CD14-positive monocyte (primary cell): Measurements from ENCODE around the gene TMEM135. TPM values are rescaled to one million over a fixed set of nuclear protein-coding genes. Genes with fewer than 3 reads are reported as not detected.
A peak's percentile ranks its signal among the peaks of the same experiment; 100 is the strongest.
"Not testable (repeated sequence)": the region's sequence is repeated elsewhere in the genome, so short reads cannot be mapped to it uniquely, and the experiment has no call there.

Experiments used
- DNase-seq, 3 donors: peaks; one replicate each; pipeline ENCODE4 v3.0.0-alpha.2; 2011 to 2022
- H2AFZ ChIP-seq: 2 replicates; pipeline ENCODE4 v1.6.0; 2012; ENCODE audit warnings: mild to moderate bottlenecking, low read depth, low read length, inconsistent platforms; ENCODE audit not compliant: insufficient read depth, poor library complexity, severe bottlenecking
- H3K27ac ChIP-seq, 2 donors: 1 replicate in 1 of 2; 2 replicates in 1 of 2; pipeline ENCODE4 v1.5.1; 2012 to 2013; ENCODE audit warnings: low read length in 2 of 2, control low read depth in 1 of 2, inconsistent platforms in 1 of 2, low read depth in 1 of 2, mild to moderate bottlenecking in 1 of 2
- H3K27me3 ChIP-seq, 2 donors: one replicate each; pipeline versions ENCODE4 v1.6.0 to v1.6.1; 2011 to 2013; ENCODE audit warnings: low read length in 2 of 2; ENCODE audit not compliant: control insufficient read depth in 2 of 2, insufficient read depth in 2 of 2
- H3K36me3 ChIP-seq, 2 donors: replicated peaks in 1 of 2; 1 replicate in 1 of 2; 2 replicates in 1 of 2; pipeline versions ENCODE4 v1.5.1 to v1.6.1; 2012 to 2013; ENCODE audit warnings: low read length in 2 of 2, control low read depth in 1 of 2, inconsistent platforms in 1 of 2, mild to moderate bottlenecking in 1 of 2; ENCODE audit not compliant: insufficient read depth in 2 of 2, control insufficient read depth in 1 of 2
- H3K4me1 ChIP-seq, 2 donors: 1 replicate in 1 of 2; 2 replicates in 1 of 2; pipeline versions ENCODE4 v1.5.1 to v1.6.1; 2012 to 2013; ENCODE audit warnings: low read length in 2 of 2, control low read depth in 1 of 2, inconsistent platforms in 1 of 2, mild to moderate bottlenecking in 1 of 2, moderate library complexity in 1 of 2; ENCODE audit not compliant: insufficient read depth in 2 of 2, control insufficient read depth in 1 of 2
- H3K4me2 ChIP-seq: replicated peaks from 2 replicates; pipeline ENCODE3; 2012; ENCODE audit warnings: low read length, moderate library complexity, mild to moderate bottlenecking; ENCODE audit not compliant: poor library complexity, severe bottlenecking; ENCODE audit errors: extremely low read depth
- H3K4me3 ChIP-seq, 3 experiments: fragments of 200-600 bp in 1 of 3; sonication (generic) in 1 of 3; replicated peaks in 1 of 3; 1 replicate in 2 of 3; 2 replicates in 1 of 3; pipeline ENCODE4 v1.5.1; 2011 to 2013; ENCODE audit warnings: low read length in 3 of 3, mild to moderate bottlenecking in 3 of 3, control low read depth in 2 of 3, low read depth in 2 of 3, inconsistent platforms in 1 of 3, moderate library complexity in 1 of 3
- H3K79me2 ChIP-seq: 2 replicates; pipeline ENCODE4 v1.6.0; 2012; ENCODE audit warnings: mild to moderate bottlenecking, control low read depth, inconsistent platforms, low read length, moderate library complexity; ENCODE audit not compliant: insufficient read depth
- H3K9ac ChIP-seq: 2 replicates; pipeline ENCODE4 v1.6.0; 2017; ENCODE audit warnings: low read length, mild to moderate bottlenecking; ENCODE audit not compliant: insufficient read depth, poor library complexity, severe bottlenecking
- H3K9me3 ChIP-seq, 2 donors: replicated peaks in 1 of 2; 1 replicate in 1 of 2; 2 replicates in 1 of 2; pipeline versions ENCODE4 v1.5.1 to v1.6.1; 2012 to 2013; ENCODE audit warnings: low read length in 2 of 2, control low read depth in 1 of 2; ENCODE audit not compliant: control insufficient read depth in 1 of 2, insufficient read depth in 1 of 2
- H4K20me1 ChIP-seq: 2 replicates; pipeline ENCODE4 v1.6.0; 2012; ENCODE audit warnings: mild to moderate bottlenecking, low read length, control low read depth, moderate library complexity; ENCODE audit not compliant: insufficient read depth
- H3K27ac Mint-ChIP-seq, 7 donors: one replicate each; pipeline ENCODE4 v1.8.0; 2020; ENCODE audit warnings: mild to moderate bottlenecking in 7 of 7, mixed read lengths in 7 of 7, moderate library complexity in 6 of 7, inconsistent platforms in 2 of 7
- H3K27me3 Mint-ChIP-seq, 3 donors: one replicate each; pipeline ENCODE4 v1.8.0; 2021 to 2022; ENCODE audit warnings: low read depth in 3 of 3, mild to moderate bottlenecking in 3 of 3, mixed read lengths in 3 of 3, moderate library complexity in 3 of 3, inconsistent platforms in 1 of 3
- H3K36me3 Mint-ChIP-seq, 2 donors: one replicate each; pipeline ENCODE4 v1.8.0; 2020; ENCODE audit warnings: mixed read lengths in 2 of 2, inconsistent platforms in 1 of 2, mild to moderate bottlenecking in 1 of 2
- H3K4me1 Mint-ChIP-seq: one replicate; pipeline ENCODE4 v1.8.0; 2020; ENCODE audit warnings: mild to moderate bottlenecking, mixed read lengths
- H3K4me3 Mint-ChIP-seq, 2 donors: one replicate each; pipeline ENCODE4 v1.8.0; 2020; ENCODE audit warnings: mild to moderate bottlenecking in 2 of 2, mixed read lengths in 2 of 2, moderate library complexity in 1 of 2
- H3K9me3 Mint-ChIP-seq, 7 donors: one replicate each; pipeline ENCODE4 v1.8.0; 2020 to 2022; ENCODE audit warnings: mixed read lengths in 7 of 7, mild to moderate bottlenecking in 6 of 7, moderate library complexity in 6 of 7, inconsistent platforms in 2 of 7
- WGBS: methylation state at CpG from one replicate; pipeline ENCODE4 v1.1.5; 2013; ENCODE audit warnings: missing lambda C conversion rate; ENCODE audit not compliant: insufficient coverage; 5-methylcytosine and 5-hydroxymethylcytosine counted together
- intact Hi-C, 2 donors: fragments of 100-400 bp; cut with micrococcal nuclease; formaldehyde crosslinking; loops; one replicate each; pipeline versions ENCODE4 v1.15.0 to v1.15.1; 2023
- polyA plus RNA-seq, 3 donors: library from polyadenylated mRNA; depleted of rRNA in 1 of 3; unstranded in 2 of 3; stranded (reverse) in 1 of 3; fragments of 300-500 nt in 2 of 3; fragments of >200 nt in 1 of 3; fragmentation: Illumina TruSeq in 2 of 3; gene quantifications; 1 replicate in 2 of 3; 2 replicates in 1 of 3; pipeline ENCODE4 v1.2.3, GENCODE V29; 2012 to 2021
- TF ChIP-seq, protein P1 (sequence below): fragments of 200-600 bp; IDR thresholded peaks from one replicate; pipeline ENCODE4 v1.8.0; 2022; ENCODE audit warnings: antibody characterized with exemption, mild to moderate bottlenecking

Gene TMEM135
- polyA plus RNA-seq, 3 donors, result 2.7 to 8.4 (median 5.9) TPM

DNA sequence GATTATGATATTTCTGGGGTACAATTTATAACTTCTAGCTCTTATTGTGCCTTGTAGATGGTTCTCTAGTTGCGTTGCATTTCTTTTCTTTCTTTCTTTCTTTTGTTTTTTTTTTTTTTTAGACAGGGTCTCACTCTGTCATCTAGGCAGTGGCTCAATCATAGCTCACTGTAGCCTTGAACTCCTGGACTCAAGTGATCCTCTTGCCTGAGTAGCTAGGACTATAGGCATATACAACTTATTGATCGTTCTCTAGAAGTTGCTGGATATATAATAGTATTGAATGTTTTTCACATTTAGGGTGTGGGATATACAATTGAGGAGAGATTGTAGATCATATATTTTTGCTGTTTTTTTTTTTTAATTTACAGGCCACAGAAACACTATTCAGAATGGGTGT is 119.2 kb downstream of the TMEM135 start:
- Histone ChIP-seq H3K4me1 (no peaks in the 10 kb centered on the region), H2AFZ (no peak overlapping the region), H3K36me3 (no peaks in the 10 kb centered on the region), H3K9me3 (peaks cover 0 to 3% of the 10 kb centered on the region in 2 donors), H3K79me2 (no peaks in the 10 kb centered on the region), H3K27me3 (no peaks in the 10 kb centered on the region), H3K4me3 (no peak overlapping the region), H4K20me1 (no peaks in the 10 kb centered on the region), H3K4me2 (no peak overlapping the region), H3K27ac (no peak overlapping the region), H3K9ac (no peak overlapping the region)
- DNase-seq, result no peak
- TF ChIP-seq, protein P1, sequence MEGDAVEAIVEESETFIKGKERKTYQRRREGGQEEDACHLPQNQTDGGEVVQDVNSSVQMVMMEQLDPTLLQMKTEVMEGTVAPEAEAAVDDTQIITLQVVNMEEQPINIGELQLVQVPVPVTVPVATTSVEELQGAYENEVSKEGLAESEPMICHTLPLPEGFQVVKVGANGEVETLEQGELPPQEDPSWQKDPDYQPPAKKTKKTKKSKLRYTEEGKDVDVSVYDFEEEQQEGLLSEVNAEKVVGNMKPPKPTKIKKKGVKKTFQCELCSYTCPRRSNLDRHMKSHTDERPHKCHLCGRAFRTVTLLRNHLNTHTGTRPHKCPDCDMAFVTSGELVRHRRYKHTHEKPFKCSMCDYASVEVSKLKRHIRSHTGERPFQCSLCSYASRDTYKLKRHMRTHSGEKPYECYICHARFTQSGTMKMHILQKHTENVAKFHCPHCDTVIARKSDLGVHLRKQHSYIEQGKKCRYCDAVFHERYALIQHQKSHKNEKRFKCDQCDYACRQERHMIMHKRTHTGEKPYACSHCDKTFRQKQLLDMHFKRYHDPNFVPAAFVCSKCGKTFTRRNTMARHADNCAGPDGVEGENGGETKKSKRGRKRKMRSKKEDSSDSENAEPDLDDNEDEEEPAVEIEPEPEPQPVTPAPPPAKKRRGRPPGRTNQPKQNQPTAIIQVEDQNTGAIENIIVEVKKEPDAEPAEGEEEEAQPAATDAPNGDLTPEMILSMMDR, result no peak
- Mint-ChIP-seq H3K4me1 (peaks cover 1% of the 10 kb centered on the region), H3K4me3 (no peak overlapping the region), H3K9me3 (peaks cover 0 to 7% (median 2%) of the 10 kb centered on the region in 7 donors), H3K27ac (peak overlapping the region in 1 of 7 donors; percentile 3), H3K36me3 (no peaks in the 10 kb centered on the region), H3K27me3 (no peaks in the 10 kb centered on the region)
- intact Hi-C loops, result no loop called here
- no CpG with 5 or more reads among the region's 2 CpGs for WGBS

DNA sequence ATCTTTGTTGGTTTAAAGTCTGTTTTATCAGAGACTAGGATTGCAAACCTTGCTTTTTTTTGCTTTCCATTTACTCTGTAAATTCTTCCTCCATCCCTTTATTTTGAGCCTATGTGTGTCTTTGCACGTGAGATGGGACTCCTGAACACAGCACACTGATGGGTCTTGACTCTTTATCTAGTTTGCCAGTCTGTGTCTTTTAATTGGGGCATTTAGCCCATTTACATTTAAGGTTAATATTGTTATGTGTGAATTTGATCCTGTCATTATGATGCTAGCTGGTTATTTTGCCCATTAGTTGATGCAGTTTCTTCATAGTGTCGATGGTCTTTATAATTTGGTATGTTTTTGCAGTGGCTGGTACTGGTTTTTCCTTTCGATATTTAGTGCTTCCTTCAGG is 131.3 kb downstream of the TMEM135 start:
- intact Hi-C loops, result not testable (repeated sequence)

More for the DNA sequence above, 131.3 kb downstream of the TMEM135 start:
- WGBS, result 100% methylated on average over 1 of the region's 3 CpGs
- not testable (repeated sequence) for DNase-seq, H3K4me2 ChIP-seq, H3K79me2 ChIP-seq, H4K20me1 ChIP-seq, H3K36me3 ChIP-seq, H3K4me1 Mint-ChIP-seq, H3K27ac ChIP-seq, H3K36me3 Mint-ChIP-seq, H2AFZ ChIP-seq, H3K4me3 ChIP-seq, H3K27me3 ChIP-seq, H3K27me3 Mint-ChIP-seq, H3K4me3 Mint-ChIP-seq, H3K9me3 ChIP-seq, H3K27ac Mint-ChIP-seq, H3K4me1 ChIP-seq, H3K9ac ChIP-seq
- peaks cover 4 to 35% (median 20%) of the 10 kb centered on the region in 7 donors for H3K9me3 Mint-ChIP-seq
